CD4-positive, alpha-beta T cell (primary cell): Measurements from ENCODE around the gene SPDYE6. TPM values are rescaled to one million over a fixed set of nuclear protein-coding genes. Genes with fewer than 3 reads are reported as not detected.
"Not testable (repeated sequence)": the region's sequence is repeated elsewhere in the genome, so short reads cannot be mapped to it uniquely, and the experiment has no call there.

Source experiments
- ATAC-seq: fragments of 200-7000 bp; cut with Tn5 transposase; one replicate; pipeline ENCODE4 v1.10.0; 2022; ENCODE audit warnings: mild to moderate bottlenecking; ENCODE audit not compliant: poor library complexity
- CTCF ChIA-PET: fragments of 350-600 bp; sonication (Branson Sonifier 250); formaldehyde crosslinking; loops from one replicate; lab custom pipeline; 2021; ENCODE audit warnings: antibody characterized with exemption, inconsistent platforms; lab: Charles Lee
- POLR2A ChIA-PET: fragments of 350-600 bp; sonication (Branson Sonifier 250); formaldehyde crosslinking; loops from one replicate; lab custom pipeline; 2021; ENCODE audit warnings: antibody characterized with exemption, inconsistent platforms; lab: Charles Lee
- DNase-seq, 14 experiments: peaks; one replicate each; pipeline ENCODE4 v3.0.0-alpha.2; 2013 to 2020; ENCODE audit warnings: mixed read lengths in 2 of 14
- H3K27ac ChIP-seq, 2 donors: one replicate each; pipeline versions ENCODE4 v1.5.1 to v1.7.0; 2013; ENCODE audit warnings: low read length in 2 of 2, low read depth in 1 of 2, mild to moderate bottlenecking in 1 of 2
- H3K27me3 ChIP-seq, 2 experiments: 1 replicate in 1 of 2; 2 replicates in 1 of 2; pipeline versions ENCODE4 v1.6.1 to v1.7.0; 2013; ENCODE audit warnings: low read length in 2 of 2, control low read depth in 1 of 2, mild to moderate bottlenecking in 1 of 2, moderate library complexity in 1 of 2; ENCODE audit not compliant: insufficient read depth in 2 of 2, control insufficient read depth in 1 of 2
- H3K36me3 ChIP-seq: one replicate; pipeline ENCODE4 v1.6.1; 2013; ENCODE audit warnings: low read length, control low read depth; ENCODE audit not compliant: insufficient read depth
- H3K4me1 ChIP-seq: one replicate; pipeline ENCODE4 v1.6.1; 2013; ENCODE audit warnings: low read length, control low read depth; ENCODE audit not compliant: insufficient read depth
- H3K4me3 ChIP-seq: one replicate; pipeline ENCODE4 v1.5.1; 2013; ENCODE audit warnings: mild to moderate bottlenecking, low read length, moderate library complexity
- H3K9me3 ChIP-seq, 2 experiments: 1 replicate in 1 of 2; 2 replicates in 1 of 2; pipeline versions ENCODE4 v1.6.1 to v1.7.0; 2013; ENCODE audit warnings: low read length in 2 of 2, mild to moderate bottlenecking in 2 of 2, control low read depth in 1 of 2, moderate library complexity in 1 of 2; ENCODE audit not compliant: control insufficient read depth in 1 of 2, insufficient read depth in 1 of 2
- H3K27ac Mint-ChIP-seq: one replicate; pipeline ENCODE4 v1.8.0; 2020; ENCODE audit warnings: mixed read lengths
- H3K27me3 Mint-ChIP-seq: one replicate; pipeline ENCODE4 v1.8.0; 2021; ENCODE audit warnings: mixed read lengths
- H3K36me3 Mint-ChIP-seq: one replicate; pipeline ENCODE4 v1.8.0; 2021; ENCODE audit warnings: low read depth, mixed read lengths
- H3K4me1 Mint-ChIP-seq: one replicate; pipeline ENCODE4 v1.8.0; 2021; ENCODE audit warnings: low read depth, mixed read lengths
- H3K4me3 Mint-ChIP-seq: one replicate; pipeline ENCODE4 v1.8.0; 2020; ENCODE audit warnings: mild to moderate bottlenecking, mixed read lengths
- H3K9me3 Mint-ChIP-seq: one replicate; pipeline ENCODE4 v1.8.0; 2020; ENCODE audit warnings: mixed read lengths
- intact Hi-C, 2 experiments: fragments of 100-400 bp; cut with DNase I in 1 of 2; cut with micrococcal nuclease in 1 of 2; formaldehyde crosslinking; loops; one replicate each; pipeline versions ENCODE4 v1.15.1 to v1.9.0; 2023 to 2025; cut with DNase I, micrococcal nuclease
- total RNA-seq, 174 experiments: library from RNA in 2 of 174; stranded (reverse) in 2 of 174; gene quantifications; one replicate each; pipeline ENCODE4 v1.2.3 and lab custom pipeline; 2021 to 2026
- TF ChIP-seq, protein P1 (sequence below): fragments of 200-600 bp; IDR thresholded peaks from one replicate; pipeline ENCODE4 v1.8.0; 2022; ENCODE audit warnings: antibody characterized with exemption, mild to moderate bottlenecking

The SPDYE6 gene
- total RNA-seq, 2 experiments from 2014 or later = not detected

DNA sequence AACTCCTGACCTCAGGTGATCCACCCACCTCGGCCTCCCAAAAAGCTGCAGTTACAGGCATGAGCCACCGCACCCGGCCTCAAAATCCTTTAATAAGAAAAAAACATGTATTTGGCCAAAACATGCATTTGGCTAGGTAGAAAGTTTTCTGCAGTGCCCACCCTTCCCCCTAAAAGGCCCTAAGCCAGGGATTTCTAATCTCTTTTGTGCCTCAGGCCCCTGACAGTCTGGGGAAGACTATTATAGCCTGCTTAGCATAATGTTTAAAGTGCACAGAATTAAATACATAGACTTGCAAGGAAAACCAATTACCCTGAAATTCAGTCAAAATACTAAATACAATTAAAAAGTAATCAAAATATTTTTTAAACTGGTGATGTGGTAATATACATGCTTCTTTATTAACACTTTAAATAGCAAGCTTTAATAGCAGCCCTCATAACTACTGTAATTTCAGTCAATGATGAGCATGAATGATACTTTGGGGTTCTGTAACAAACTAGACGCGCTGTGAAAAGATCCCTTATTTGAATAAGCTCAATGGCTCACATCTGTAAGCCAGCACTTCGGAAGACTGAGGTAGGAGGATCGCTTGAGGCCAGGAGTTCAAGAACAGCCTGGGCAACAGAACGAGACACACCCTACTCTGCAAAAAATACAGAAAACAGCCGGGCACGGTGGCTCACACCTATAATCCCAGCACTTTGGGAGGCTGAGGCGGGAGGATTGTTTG lies 29.9 kb downstream of the SPDYE6 start:
- ChIA-PET POLR2A (no interaction called here), CTCF (no interaction called here)
- Histone ChIP-seq H3K36me3 (no peaks in the 10 kb centered on the region), H3K9me3 (peaks cover 0 to 5% of the 10 kb centered on the region in 2 experiments), H3K27me3 (peaks cover 4 to 6% of the 10 kb centered on the region in 2 experiments), H3K27ac (no peak overlapping the region), H3K4me3 (no peak overlapping the region), H3K4me1 (no peaks in the 10 kb centered on the region)
- Mint-ChIP-seq H3K36me3 (no peaks in the 10 kb centered on the region), H3K4me1 (no peaks in the 10 kb centered on the region), H3K4me3 (no peak overlapping the region), H3K9me3 (no peaks in the 10 kb centered on the region), H3K27ac (no peak overlapping the region), H3K27me3 (peaks cover 28% of the 10 kb centered on the region)
- intact Hi-C loops = no loop called here
- TF ChIP-seq, protein P1, sequence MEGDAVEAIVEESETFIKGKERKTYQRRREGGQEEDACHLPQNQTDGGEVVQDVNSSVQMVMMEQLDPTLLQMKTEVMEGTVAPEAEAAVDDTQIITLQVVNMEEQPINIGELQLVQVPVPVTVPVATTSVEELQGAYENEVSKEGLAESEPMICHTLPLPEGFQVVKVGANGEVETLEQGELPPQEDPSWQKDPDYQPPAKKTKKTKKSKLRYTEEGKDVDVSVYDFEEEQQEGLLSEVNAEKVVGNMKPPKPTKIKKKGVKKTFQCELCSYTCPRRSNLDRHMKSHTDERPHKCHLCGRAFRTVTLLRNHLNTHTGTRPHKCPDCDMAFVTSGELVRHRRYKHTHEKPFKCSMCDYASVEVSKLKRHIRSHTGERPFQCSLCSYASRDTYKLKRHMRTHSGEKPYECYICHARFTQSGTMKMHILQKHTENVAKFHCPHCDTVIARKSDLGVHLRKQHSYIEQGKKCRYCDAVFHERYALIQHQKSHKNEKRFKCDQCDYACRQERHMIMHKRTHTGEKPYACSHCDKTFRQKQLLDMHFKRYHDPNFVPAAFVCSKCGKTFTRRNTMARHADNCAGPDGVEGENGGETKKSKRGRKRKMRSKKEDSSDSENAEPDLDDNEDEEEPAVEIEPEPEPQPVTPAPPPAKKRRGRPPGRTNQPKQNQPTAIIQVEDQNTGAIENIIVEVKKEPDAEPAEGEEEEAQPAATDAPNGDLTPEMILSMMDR = no peak
- no peak for DNase-seq
- ATAC-seq = no peak

DNA sequence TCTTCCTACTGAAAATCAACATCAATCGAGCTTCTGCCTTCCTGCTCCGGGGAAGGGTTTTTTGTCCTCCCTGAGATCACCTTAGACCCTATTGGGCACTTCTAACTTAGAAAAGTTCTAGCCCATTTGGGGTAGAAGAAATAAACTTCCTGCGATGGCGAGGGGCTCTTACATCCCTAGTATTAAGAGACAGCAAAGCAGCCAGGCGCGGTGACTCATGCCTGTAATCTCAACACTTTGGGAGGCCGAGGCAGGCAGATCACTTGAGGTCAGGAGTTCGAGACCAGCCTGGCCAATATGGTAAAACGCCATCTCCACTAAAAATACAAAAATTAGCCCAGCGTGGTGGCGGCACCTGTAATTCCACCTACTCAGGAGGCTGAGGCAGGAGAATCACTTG lies 31.1 kb downstream of the SPDYE6 start:
- peaks cover 37% of the 10 kb centered on the region for H3K27me3 Mint-ChIP-seq
- H3K36me3 ChIP-seq, H3K9me3 ChIP-seq, H3K4me1 ChIP-seq, H3K9me3 Mint-ChIP-seq, ATAC-seq, H3K36me3 Mint-ChIP-seq, intact Hi-C loops, H3K4me3 Mint-ChIP-seq, DNase-seq, CTCF ChIA-PET, H3K4me1 Mint-ChIP-seq, POLR2A ChIA-PET, H3K27ac Mint-ChIP-seq, H3K27ac ChIP-seq, H3K4me3 ChIP-seq, H3K27me3 ChIP-seq: not testable (repeated sequence)

DNA sequence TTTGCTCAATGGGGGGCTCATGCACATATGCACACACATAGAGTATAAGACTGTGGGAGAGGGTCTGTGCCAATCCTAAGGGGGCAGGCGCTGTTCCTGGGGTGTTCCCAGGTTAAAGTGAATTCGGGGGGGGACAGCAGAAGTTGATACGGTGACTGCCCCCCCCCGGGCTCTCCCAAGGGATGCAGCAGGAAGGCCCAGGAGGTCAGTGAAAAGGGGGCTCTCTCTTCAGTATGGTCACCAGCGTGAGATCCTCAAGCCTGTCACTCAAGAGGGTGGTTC lies 32.4 kb downstream of the SPDYE6 start:
- CTCF ChIA-PET = no interaction called here
- DNase-seq = no peak
- no peak overlapping the region for H3K27ac ChIP-seq
- Mint-ChIP-seq H3K36me3 (no peaks in the 10 kb centered on the region), H3K27me3 (peaks cover 37% of the 10 kb centered on the region), H3K9me3 (no peaks in the 10 kb centered on the region), H3K4me1 (no peaks in the 10 kb centered on the region), H3K27ac (no peak overlapping the region), H3K4me3 (no peak overlapping the region)
- no peak for ATAC-seq
- intact Hi-C loops = no loop called here
- H3K4me3 ChIP-seq = no peak overlapping the region
- TF ChIP-seq, protein P1 = no peak
- no peaks in the 10 kb centered on the region for H3K36me3 ChIP-seq
- POLR2A ChIA-PET = no interaction called here
- H3K4me1 ChIP-seq = no peaks in the 10 kb centered on the region
- H3K9me3 ChIP-seq = peaks cover 0 to 5% of the 10 kb centered on the region in 2 experiments
- peaks cover 4 to 6% of the 10 kb centered on the region in 2 experiments for H3K27me3 ChIP-seq

DNA sequence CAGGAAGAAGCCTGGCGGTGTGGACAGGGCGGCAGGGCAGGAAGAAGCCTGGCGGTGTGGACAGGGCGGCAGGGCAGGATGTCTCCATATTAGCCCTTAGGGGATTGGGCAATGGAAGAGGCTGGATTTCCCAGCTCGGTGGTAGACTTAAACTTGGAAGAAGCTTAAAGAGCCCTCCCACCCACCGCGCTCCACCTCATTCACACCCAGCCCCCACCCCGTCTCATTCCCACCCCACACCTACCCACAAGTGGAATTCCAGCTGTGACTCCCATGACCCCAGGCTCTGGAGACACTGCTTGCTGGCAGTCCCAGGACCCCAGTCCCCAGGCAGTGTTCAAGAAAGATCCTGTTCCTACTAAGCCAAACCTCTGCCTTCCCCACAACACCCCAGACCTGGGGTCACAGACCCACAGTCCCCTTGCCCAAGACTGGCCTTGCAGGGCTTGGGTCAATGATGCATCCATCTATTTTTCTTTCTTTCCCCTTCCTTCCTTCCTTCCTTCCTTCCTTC lies 34.0 kb downstream of the SPDYE6 start:
- H3K36me3 ChIP-seq = no peaks in the 10 kb centered on the region
- H3K4me1 Mint-ChIP-seq = no peaks in the 10 kb centered on the region
- DNase-seq (no peak), ATAC-seq (no peak)
- ChIA-PET CTCF (no interaction called here), POLR2A (no interaction called here)
- H3K27ac Mint-ChIP-seq = no peak overlapping the region
- TF ChIP-seq, protein P1 = no peak
- intact Hi-C loops = no loop called here
- peak overlapping the region; percentile 42 for H3K4me3 Mint-ChIP-seq
- no peak overlapping the region for H3K4me3 ChIP-seq
- no peak overlapping the region for H3K27ac ChIP-seq
- no peaks in the 10 kb centered on the region for H3K4me1 ChIP-seq
- no peaks in the 10 kb centered on the region for H3K36me3 Mint-ChIP-seq
- no peaks in the 10 kb centered on the region for H3K9me3 Mint-ChIP-seq
- H3K27me3 ChIP-seq = peaks cover 4 to 6% of the 10 kb centered on the region in 2 experiments
- peaks cover 31% of the 10 kb centered on the region for H3K27me3 Mint-ChIP-seq
- peaks cover 0 to 5% of the 10 kb centered on the region in 2 experiments for H3K9me3 ChIP-seq
